Measurements from ENCODE around the gene REV1.
"Not testable (repeated sequence)": the region's sequence is repeated elsewhere in the genome, so short reads cannot be mapped to it uniquely, and the experiment has no call there.

REV1 gene

GRCh38 chr2:99485411-99485810 is 4.4 kb downstream of the REV1 start:
- peak; percentile 22 for DNase-seq

- DNase-seq = no peak
These were observed 5.6 kb downstream of the REV1 start for GRCh38 chr2:99484205-99484604.

GRCh38 chr2:99481941-99482340 is 7.9 kb downstream of the REV1 start:
- DNase-seq = peak; percentile 55

GRCh38 chr2:99481527-99481926 is 8.3 kb downstream of the REV1 start:
- DNase-seq = no peak

- DNase-seq = no peak
These were observed 9.4 kb downstream of the REV1 start for GRCh38 chr2:99480390-99480789.

- no peak for DNase-seq
These were observed 11.2 kb downstream of the REV1 start for GRCh38 chr2:99478632-99479031.

- no peak for DNase-seq
These were observed 12.8 kb downstream of the REV1 start for GRCh38 chr2:99477054-99477453.

GRCh38 chr2:99476629-99477028 is 13.2 kb downstream of the REV1 start:
- DNase-seq = no peak

- DNase-seq = not testable (repeated sequence)
These were observed 14.7 kb downstream of the REV1 start for GRCh38 chr2:99475095-99475494.

- DNase-seq = peak; percentile 56
These were observed 16.2 kb downstream of the REV1 start for GRCh38 chr2:99473518-99474083.

- no peak for DNase-seq
These were observed 17.2 kb downstream of the REV1 start for GRCh38 chr2:99472600-99472960.

GRCh38 chr2:99471654-99472599 is 17.9 kb downstream of the REV1 start:
- DNase-seq = peak; percentile 91

- DNase-seq = peak; percentile 90
These were observed 18.9 kb downstream of the REV1 start for GRCh38 chr2:99470957-99471356.

GRCh38 chr2:99470459-99470858 is 19.4 kb downstream of the REV1 start:
- DNase-seq = peak; percentile 36

- no peak for DNase-seq
These were observed 20.4 kb downstream of the REV1 start for GRCh38 chr2:99469394-99469793.

- no peak for DNase-seq
These were observed 21.7 kb downstream of the REV1 start for GRCh38 chr2:99468155-99468554.

GRCh38 chr2:99467390-99467789 is 22.4 kb downstream of the REV1 start:
- no peak for DNase-seq

GRCh38 chr2:99461828-99462483 is 27.9 kb downstream of the REV1 start:
- DNase-seq = no peak

GRCh38 chr2:99458529-99458928 is 31.3 kb downstream of the REV1 start:
- DNase-seq = no peak

GRCh38 chr2:99451686-99452085 is 38.1 kb downstream of the REV1 start:
- no peak for DNase-seq

GRCh38 chr2:99451280-99451679 is 38.5 kb downstream of the REV1 start:
- no peak for DNase-seq

- DNase-seq = no peak
These were observed 39.6 kb downstream of the REV1 start for GRCh38 chr2:99450199-99450598.

- DNase-seq = peak; percentile 36
These were observed 41.3 kb downstream of the REV1 start for GRCh38 chr2:99448556-99448955.

- no peak for DNase-seq
These were observed 44.8 kb downstream of the REV1 start for GRCh38 chr2:99445065-99445464.
